COR-L47 (cell line): ENCODE data around the gene SMC6.

Source experiments
- DNase-seq: peaks from one replicate; lab custom pipeline; 2025; lab: John Stamatoyannopoulos, UW

The SMC6 gene, protein sequence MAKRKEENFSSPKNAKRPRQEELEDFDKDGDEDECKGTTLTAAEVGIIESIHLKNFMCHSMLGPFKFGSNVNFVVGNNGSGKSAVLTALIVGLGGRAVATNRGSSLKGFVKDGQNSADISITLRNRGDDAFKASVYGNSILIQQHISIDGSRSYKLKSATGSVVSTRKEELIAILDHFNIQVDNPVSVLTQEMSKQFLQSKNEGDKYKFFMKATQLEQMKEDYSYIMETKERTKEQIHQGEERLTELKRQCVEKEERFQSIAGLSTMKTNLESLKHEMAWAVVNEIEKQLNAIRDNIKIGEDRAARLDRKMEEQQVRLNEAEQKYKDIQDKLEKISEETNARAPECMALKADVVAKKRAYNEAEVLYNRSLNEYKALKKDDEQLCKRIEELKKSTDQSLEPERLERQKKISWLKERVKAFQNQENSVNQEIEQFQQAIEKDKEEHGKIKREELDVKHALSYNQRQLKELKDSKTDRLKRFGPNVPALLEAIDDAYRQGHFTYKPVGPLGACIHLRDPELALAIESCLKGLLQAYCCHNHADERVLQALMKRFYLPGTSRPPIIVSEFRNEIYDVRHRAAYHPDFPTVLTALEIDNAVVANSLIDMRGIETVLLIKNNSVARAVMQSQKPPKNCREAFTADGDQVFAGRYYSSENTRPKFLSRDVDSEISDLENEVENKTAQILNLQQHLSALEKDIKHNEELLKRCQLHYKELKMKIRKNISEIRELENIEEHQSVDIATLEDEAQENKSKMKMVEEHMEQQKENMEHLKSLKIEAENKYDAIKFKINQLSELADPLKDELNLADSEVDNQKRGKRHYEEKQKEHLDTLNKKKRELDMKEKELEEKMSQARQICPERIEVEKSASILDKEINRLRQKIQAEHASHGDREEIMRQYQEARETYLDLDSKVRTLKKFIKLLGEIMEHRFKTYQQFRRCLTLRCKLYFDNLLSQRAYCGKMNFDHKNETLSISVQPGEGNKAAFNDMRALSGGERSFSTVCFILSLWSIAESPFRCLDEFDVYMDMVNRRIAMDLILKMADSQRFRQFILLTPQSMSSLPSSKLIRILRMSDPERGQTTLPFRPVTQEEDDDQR

DNA sequence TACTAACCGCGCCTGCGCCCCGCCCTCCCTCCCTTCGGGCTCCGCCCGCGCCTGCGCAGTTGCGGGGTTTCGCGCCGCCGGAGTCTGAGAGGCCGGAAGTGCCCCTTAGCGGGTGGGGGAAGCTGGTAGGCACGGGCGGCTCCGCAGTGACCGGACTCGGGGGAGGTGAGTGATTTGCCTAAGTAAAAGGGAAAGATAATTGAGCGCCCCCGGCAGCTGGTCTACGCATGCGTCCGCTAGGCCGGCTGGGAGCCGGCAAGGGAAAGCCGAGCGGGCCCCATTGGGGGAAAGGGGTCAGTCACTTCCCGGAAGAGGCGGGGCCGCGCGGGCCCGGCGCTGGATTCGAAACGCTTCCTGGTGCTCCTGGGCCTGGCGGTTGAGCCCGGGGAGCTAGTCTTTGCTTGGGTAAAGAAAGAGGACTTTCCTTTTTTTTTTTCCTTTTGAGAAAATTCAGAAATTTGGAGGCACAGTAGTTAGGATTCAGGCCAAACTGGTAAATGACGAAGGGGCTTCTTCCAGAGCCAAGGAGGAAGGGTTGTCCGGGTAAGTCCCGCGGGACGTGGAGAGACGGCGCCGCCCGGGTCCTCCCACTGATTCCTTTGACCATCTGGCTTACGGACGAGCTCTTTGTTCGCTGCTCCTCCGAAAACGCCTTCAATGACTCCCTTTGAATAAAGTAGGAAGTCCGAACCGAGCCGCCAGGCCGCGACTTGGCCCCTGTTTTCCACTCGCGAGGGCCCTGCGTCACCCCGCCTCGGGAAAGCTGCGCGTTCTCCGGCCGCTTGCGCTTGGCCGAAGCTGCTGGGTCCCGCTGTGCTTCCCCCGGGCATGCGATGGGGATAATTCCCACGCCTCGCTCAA is at the start of gene SMC6, which contains the start of gene GEN1:
SMC6 (minus strand) TSS at position 8 of the 861 bp plus-strand sequence. CDS start 7,864 bp downstream, outside the sequence.
GEN1 (plus strand) TSS at position 336 of the 861 bp plus-strand sequence. CDS start 5,806 bp downstream, outside the sequence.
- peak; percentile 90 for DNase-seq

DNA sequence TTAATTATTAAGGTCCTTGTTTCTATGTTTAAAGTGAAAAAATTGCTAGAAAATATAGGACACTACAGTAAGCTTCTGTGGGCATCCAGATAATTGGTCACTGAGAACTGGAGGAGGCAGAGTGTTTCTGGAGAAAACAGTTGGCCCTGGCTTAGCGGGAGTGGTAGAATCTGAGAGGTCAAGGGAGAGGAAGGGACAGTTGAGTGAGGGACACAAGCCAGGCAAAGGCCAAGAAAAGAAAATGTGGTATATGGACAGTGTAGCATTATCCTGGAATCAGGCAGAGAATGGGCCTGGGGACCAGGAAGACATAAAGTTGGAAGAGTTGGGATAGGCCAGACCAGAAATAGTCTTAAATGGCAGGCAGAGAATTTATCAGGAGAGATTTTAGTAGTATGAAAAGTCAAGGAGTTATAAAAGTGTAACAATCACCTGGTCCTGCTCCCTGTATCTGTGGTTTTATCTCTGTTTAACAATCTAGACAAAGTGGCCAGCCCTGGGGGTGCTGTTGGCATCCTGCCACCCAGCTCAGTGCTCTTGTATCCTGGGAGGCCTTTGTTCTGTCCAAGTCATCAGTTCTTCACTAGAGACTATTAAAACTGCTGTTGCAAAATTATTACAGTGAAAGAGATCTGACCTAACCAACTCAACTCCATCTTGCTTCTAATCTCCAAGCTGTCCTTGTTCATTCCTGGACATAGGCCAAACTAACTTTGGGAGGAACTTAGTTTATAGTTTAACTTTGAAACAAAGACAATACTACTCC is 47.3 kb upstream of the SMC6 start:
- DNase-seq = peak; percentile 44

DNA sequence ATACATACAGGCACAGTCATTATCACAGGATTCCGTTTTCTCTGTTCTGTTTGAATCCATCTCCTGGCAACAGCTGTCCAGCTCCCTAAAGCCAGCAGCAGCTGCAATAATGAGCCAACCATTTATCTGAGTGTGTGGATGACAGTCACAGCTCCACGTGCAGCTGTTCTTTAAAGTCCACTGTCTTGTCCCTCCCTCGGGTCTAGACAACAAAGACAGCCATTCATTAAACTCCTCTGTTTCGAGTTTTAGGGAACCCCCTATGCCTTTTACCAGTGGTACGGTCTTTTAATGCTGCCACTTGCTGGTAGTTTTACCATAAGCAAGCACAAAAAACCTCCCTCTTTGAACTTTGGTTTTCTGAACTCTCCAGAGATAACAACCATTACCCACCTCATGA is 46.6 kb upstream of the SMC6 start:
- peak; percentile 52 for DNase-seq

DNA sequence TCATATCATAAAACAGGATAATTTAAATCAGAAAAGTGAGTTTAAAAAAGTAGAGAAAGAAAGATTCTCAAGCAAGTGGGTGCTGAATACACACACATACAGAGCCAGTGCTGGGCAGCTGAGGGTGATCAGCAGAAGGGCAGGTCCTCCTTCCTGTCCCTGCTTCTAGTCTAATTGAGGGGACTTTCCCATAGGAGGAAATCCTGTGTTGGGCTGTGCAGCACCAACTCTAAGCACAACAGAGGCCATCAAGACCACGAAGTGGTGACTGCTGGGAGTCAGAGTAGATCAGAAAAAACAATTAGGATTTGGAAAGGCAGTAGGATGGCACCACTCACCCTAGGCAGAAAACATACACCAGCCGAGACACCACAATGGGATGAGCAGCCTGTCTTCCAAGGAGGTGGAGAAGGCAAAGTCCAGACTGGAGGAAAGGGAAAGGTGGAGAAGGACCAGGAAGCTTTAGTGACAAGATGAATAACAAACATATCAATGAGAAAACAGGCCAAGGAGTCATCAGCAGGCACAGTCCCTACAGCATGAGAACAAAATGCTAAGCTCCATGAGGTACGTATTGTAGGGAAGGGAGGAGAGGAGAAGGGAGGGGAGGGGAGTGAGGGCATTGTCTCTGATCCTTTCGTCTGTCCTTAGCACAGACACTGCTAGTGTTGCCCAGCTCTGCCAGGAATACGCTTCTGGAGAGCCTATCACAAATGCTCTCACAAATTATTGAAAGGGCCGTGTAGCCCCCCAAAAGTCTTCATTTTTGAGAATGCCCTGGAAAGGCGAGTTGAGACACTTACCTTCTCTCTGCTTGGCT is 45.9 kb upstream of the SMC6 start:
- no peak for DNase-seq

DNA sequence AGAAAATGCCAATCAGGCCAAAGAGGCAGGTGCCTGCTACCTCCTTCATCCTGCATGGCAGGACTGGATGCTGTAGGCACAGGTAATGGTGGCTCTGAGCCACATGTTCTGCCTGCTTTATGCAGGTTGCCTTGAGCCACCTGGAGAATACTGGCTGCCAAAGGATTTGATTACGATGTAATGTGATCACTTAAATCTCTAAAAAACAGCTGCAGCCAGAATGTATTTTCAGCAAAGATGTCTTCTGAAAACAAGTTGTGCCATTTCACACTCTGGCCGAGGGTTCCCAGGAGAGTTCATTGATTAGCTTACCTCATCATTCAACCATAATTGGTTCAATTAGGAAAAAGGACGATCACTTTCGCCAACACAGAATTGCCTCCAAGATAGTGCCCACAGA is 44.7 kb upstream of the SMC6 start:
- DNase-seq = no peak

DNA sequence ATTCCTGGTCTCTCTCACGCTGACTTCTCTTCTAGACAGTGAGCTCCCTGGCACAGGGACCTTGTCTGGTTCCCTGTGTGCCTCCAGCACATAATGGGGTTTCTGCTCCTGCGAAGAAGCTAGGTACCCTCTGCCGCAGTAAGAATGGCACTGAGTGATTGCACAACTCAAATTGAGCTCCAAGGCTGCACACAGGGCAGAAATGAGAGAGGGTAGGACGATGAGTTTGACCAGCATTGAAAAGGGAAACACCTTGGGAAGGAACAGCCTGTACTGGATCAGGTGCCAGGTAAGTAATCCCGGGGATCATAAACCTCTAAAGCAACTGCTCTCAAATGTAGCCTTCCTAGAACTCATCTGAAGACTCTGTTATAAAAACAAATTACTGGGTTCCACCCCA is 41.7 kb upstream of the SMC6 start:
- no peak for DNase-seq

DNA sequence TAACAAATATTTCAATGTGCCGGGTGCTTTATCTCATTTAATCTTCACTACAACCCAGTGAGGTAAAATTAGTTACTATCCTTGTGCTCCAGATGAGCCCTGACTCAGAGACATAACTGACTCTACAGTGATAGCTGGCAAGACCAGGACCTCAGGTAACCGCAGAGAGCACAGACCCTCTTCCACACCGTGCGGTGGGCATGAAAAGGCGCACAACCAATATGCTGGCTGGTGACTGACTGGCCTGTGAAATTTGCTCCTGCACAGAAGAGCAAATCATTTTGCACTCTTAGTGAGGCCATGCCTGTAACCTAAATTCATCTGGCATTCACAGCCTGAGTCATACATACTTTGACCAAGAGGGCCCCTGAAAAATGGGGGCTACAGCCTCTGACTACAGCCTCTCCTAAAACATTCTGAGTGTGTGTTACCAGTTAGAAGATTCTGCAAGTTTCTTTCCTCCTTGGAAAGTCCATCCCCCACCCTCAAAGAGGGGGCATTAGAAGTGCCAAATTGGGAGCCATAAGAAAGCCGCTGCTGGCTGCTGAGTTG is 40.3 kb upstream of the SMC6 start:
- no peak for DNase-seq

DNA sequence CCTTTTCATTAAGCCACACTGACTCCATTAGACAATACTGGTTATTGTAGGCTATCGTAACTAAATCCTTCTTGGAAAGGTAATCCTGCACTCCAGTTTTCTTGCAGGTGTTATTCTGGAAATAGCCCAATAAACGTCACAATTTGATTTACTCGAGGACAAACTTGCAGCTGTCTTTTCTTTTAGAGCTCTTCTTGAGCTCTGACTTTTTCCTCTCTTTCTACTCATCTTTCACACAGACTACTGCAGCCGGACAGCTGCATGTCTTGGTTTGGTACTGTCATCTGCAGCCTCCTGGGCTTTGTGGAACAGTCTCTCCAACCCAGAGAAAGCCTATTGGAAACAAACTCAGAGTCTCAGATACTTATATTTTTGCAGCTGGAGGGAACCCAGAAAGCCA is 39.7 kb upstream of the SMC6 start:
- no peak for DNase-seq

DNA sequence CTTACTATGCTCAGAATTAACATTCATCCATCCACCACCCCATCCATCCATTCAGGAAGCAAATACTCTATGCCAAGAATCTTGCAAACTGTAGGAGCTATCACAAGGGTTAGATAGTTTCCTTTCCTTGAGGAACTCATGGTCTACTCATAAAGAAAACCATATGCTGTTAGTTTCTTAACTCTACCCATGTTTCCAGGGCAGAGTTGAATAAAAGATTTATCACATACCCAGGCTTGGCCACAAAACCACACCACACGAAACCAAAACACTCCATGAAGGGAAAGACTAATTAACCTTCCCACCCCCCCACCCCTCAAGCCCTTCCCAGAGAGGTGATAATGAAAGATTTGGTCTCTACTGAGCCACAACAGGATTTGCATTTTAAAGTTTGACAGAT is 38.9 kb upstream of the SMC6 start:
- DNase-seq = no peak

DNA sequence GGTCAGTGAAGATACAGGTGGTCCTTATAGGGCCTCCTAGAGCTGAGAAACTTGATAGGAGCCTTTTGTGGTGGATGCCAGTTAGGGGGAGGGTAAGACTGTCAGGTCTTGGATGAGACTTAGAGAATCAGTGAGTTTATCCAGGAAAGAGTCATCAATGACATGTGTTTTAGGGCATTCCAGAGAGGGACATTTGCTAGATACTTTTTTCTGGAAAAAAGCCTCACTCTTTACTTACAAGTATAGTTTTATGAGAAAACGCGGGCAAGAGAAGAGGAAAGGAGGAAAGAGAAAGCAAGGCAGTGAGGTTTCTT is 38.2 kb upstream of the SMC6 start:
- no peak for DNase-seq

DNA sequence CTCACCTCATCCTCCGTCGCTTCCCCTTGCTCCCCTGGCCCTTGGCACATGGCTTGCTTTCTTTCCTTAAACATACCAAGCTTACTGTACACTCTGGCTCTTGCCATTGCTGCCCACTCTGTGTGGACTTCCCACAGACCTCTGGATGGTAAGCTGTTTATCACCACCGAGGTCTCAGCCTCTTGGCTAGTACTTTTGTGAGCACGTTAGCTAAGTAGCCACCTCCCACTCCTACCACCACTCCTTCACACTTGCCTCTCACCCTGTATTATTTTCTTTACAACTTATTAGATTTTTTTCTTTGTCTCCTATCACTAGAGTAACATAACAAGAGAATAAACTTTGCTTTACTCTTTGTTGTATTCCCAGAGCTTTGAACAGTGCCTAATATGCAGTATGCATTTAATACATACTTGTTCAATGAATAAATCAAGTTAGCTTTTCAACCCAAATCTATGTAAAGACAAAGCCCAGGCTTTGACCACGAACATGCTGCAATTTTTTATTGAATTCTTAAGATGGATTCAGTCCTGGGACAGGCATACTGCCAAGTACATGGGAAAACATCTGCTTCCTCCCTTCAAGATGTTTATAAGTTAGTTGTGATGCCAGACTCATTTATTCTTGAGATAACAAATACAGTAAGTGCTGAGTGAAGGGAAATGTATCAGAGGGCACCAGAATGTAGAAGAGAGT is 37.7 kb upstream of the SMC6 start:
- DNase-seq = no peak

DNA sequence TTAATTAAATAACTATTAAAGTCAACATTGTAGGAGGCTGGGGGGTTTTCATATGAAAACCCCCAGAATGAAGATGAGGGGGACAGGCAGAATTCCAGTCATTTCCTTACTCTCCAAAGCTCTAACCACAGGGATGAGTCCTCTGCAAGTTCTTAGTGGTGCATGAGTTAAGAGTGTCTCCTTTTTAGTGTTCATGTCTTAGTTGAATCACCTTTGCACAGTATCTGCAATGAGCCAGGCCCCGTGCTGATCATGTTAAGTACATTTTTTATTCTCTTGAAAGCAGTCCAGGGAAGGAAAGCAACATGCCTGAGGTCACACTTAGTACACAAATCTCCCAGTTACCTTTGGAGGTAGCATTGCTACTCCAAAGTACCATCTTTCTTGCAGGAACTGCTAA is 36.9 kb upstream of the SMC6 start:
- no peak for DNase-seq

DNA sequence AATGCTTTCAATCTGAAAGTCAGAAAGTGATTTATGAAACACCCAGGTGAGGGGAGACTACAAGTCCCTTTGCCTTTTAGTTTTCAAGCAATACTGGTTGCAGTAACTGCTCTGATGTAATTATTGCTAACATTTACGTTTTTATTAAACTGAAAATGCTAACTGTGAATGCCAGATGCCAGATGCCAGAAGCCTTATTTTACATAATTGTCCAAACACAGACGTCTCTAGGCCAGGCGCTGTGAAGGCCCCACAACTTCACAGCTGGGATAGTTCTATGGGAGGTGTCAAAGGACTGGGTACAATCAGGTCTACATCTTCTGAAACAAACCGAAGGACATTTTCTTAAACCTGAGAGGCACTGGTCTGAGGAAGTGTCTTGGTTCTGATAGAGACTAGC is 35.2 kb upstream of the SMC6 start:
- no peak for DNase-seq

DNA sequence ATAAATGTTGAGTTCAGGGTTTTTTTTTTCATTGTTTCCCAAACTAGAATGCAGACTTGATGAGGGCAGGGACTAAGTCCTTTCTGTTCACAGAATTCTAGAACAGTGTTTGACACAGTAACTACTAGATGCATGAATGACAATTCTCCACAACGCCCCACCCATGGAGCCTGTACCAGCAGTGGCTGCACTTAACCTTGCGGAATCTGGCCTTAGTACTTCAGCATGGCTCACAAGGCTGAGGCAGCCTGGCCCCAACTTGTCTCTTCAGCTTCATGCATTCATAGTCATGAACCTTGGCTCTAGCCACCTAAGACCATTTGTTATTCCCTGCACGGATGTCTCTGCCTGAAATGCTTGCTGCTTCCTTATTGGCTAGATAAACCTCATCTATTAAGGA is 33.1 kb upstream of the SMC6 start:
- no peak for DNase-seq

DNA sequence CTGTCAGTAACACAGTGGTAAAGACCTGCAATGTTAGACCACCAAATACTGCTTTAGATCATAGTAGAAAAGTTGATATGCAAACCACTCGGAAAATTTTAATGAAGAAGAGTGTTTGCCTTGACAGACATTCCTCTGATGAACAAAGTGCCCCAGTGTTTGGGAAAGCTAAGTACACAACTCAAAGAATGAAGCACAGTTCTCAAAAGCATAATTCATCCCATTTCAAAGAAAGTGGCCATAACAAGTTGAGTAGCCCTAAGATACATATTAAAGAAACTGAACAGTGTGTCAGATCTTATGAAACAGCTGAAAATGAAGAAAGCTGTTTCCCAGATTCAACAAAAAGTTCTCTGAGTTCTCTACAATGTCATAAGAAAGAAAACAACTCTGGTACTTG is 27.9 kb upstream of the SMC6 start:
- no peak for DNase-seq

DNA sequence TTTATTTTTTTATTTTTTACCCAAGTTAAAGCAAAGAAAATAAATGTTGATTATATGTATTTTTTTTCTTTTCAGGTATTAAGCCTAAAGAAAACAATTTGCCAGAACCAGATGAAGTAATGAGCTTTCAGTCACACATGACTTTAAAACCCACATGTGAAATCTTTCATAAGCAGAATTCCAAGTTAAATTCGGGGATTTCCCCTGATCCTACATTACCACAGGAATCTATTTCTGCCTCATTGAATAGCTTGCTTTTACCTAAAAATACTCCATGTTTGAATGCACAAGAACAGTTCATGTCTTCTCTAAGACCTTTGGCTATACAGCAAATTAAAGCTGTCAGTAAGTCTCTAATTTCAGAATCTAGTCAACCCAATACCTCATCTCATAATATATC is 26.9 kb upstream of the SMC6 start:
- DNase-seq = no peak

DNA sequence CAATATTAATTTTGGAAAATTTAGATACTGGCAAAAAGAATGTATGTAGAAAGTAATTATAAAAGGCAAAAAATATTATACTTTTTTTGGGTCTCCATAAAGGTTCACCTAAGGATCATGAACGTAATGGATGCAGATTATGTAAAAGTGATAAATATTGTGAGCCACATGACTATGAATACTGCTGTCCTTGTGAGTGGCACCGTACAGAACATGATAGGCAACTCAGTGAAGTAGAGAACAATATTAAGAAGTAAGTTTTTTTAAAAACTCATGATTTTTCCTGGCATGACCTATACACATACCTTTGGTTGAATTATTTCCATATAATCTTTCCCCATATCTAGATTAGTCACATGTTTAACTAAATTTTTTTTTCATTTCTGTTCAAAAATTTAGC is 18.9 kb upstream of the SMC6 start:
- no peak for DNase-seq

DNA sequence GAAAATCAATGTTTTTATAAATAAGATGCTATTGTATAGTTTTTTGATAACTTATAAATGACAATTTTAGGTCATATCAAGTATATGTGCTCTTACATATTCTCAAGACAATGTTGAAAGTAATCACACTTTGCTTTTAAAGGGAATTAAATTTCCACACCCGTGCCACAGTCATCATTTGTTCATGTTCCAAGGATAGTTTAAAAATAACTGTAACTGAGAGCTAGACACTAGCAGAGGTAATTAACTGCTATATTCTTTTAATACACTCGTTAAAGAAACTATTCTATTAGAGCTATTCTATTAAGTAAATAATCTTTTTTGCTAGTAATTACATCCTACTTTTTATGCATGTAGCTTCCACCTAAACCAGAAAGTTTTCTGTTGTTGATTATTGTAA is 18.3 kb upstream of the SMC6 start:
- DNase-seq = no peak

DNA sequence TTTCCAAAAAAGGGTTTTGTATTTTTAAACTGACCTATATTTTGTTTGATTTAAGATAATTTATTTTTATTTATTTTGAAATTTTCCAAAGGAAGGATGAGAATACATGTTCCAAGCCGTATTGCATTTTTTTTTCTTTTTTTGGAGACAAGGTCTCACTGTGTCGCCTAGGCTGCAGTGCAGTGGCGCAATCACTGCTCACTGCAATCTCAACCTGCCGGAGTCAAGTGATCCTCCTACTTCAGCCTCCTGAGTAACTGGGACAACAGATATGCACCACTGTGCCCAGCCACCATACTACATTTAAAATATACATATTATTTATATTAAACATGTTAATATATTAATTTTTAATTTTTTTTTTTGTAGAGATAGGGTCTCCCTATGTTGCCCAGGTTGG is 15.3 kb upstream of the SMC6 start:
- DNase-seq = no peak
